Esophagus muscularis mucosa (tissue), 4 donors: ENCODE results near the gene MME. TPM values are rescaled to one million over a fixed set of nuclear protein-coding genes. Genes with fewer than 3 reads are reported as not detected.

ENCODE experiments used
- DNase-seq: peaks from one replicate; pipeline ENCODE4 v3.0.0-alpha.2; 2017; ENCODE audit errors: extremely low spot score
- H3K27ac ChIP-seq, 4 donors: fragments of 200-600 bp; sonication (generic); replicated peaks in 1 of 4; 1 replicate in 3 of 4; 2 replicates in 1 of 4; pipeline ENCODE4 v1.5.1; 2016 to 2019; ENCODE audit warnings: mild to moderate bottlenecking in 1 of 4
- H3K27me3 ChIP-seq, 4 donors: fragments of 200-600 bp; sonication (generic); one replicate each; pipeline versions ENCODE4 v1.5.1 to v1.6.0; 2016 to 2019
- H3K36me3 ChIP-seq, 4 donors: fragments of 200-600 bp; sonication (generic); one replicate each; pipeline ENCODE4 v1.5.1; 2016 to 2019
- H3K4me1 ChIP-seq, 4 donors: fragments of 200-600 bp; sonication (generic); one replicate each; pipeline ENCODE4 v1.5.1; 2016 to 2019
- H3K4me3 ChIP-seq, 4 donors: fragments of 200-600 bp; sonication (generic); 1 replicate in 2 of 4; 2 replicates in 2 of 4; pipeline ENCODE4 v1.5.1; 2016 to 2019; ENCODE audit warnings: mild to moderate bottlenecking in 4 of 4, moderate library complexity in 1 of 4
- H3K9me3 ChIP-seq, 4 donors: fragments of 200-600 bp; sonication (generic); 1 replicate in 3 of 4; 2 replicates in 1 of 4; pipeline ENCODE4 v1.5.1; 2016 to 2019
- CTCF ChIP-seq, 3 experiments: fragments of 200-600 bp in 2 of 3; fragments of 450-650 bp in 1 of 3; sonication (generic) in 2 of 3; IDR thresholded peaks; one replicate each; pipeline ENCODE4 v1.5.1; 2017 to 2019; ENCODE audit warnings: antibody characterized with exemption in 3 of 3, mild to moderate bottlenecking in 2 of 3, moderate library complexity in 1 of 3
- EP300 ChIP-seq: sonication (generic); formaldehyde crosslinking; IDR thresholded peaks from one replicate; pipeline ENCODE4 v1.6.1; 2017; ENCODE audit warnings: antibody characterized with exemption
- POLR2A ChIP-seq: fragments of 450-650 bp; IDR thresholded peaks from one replicate; pipeline ENCODE4 v1.6.1; 2017; ENCODE audit warnings: antibody characterized with exemption, moderate library complexity, mild to moderate bottlenecking, low read depth
- POLR2AphosphoS5 ChIP-seq, 2 donors: sonication (generic); formaldehyde crosslinking; IDR thresholded peaks; one replicate each; pipeline ENCODE4 v1.6.1; 2017; ENCODE audit warnings: antibody characterized with exemption in 2 of 2
- WGBS: methylation state at CpG from one replicate; pipeline ENCODE4 v1.1.5; 2018; 5-methylcytosine and 5-hydroxymethylcytosine counted together
- intact Hi-C: fragments of 100-400 bp; cut with DNase I; formaldehyde crosslinking; loops from one replicate; pipeline ENCODE4 v1.15.1; 2023
- total RNA-seq, 4 donors: library from RNA; depleted of rRNA; stranded (reverse); fragments of >200 nt; gene quantifications; one replicate each; pipeline versions ENCODE4 v1.1.0 to v1.2.1, GENCODE V29; 2016

The MME gene
- total RNA-seq, 4 donors from 2014 or later: 1.7 to 6.5 (median 4.5) TPM

GRCh38 chr3:155173771-155174170, 93.7 kb downstream of the MME start:
- H3K27me3 ChIP-seq: no peaks in the 10 kb centered on the region
- no peak overlapping the region for H3K27ac ChIP-seq
- no peaks in the 10 kb centered on the region for H3K4me1 ChIP-seq
- no peaks in the 10 kb centered on the region for H3K36me3 ChIP-seq
- no peaks in the 10 kb centered on the region for H3K9me3 ChIP-seq
- 86% methylated on average over 1 of the region's 1 CpG for WGBS
- TF ChIP-seq POLR2AphosphoS5 (IDR thresholded peaks at IDR 0.05) (no peak), POLR2A (no peak), CTCF (IDR thresholded peaks at IDR 0.05) (no peak), EP300 (no peak)
- no peak for DNase-seq
- H3K4me3 ChIP-seq: no peak overlapping the region
- intact Hi-C loops: no loop called here

- Histone ChIP-seq H3K36me3 (no peaks in the 10 kb centered on the region), H3K4me1 (no peaks in the 10 kb centered on the region), H3K4me3 (no peak overlapping the region), H3K27me3 (no peaks in the 10 kb centered on the region), H3K9me3 (no peaks in the 10 kb centered on the region), H3K27ac (no peak overlapping the region)
- WGBS: 79% methylated on average over 3 of the region's 3 CpGs
- DNase-seq: no peak
- intact Hi-C loops: no loop called here
- TF ChIP-seq EP300 (no peak), POLR2A (no peak), POLR2AphosphoS5 (IDR thresholded peaks at IDR 0.05) (no peak), CTCF (IDR thresholded peaks at IDR 0.05) (no peak)
Observed at GRCh38 chr3:155178810-155179436, 98.8 kb downstream of the MME start.

- Histone ChIP-seq H3K27ac (no peak overlapping the region), H3K27me3 (no peaks in the 10 kb centered on the region), H3K4me1 (no peaks in the 10 kb centered on the region), H3K9me3 (no peaks in the 10 kb centered on the region), H3K4me3 (no peak overlapping the region), H3K36me3 (no peaks in the 10 kb centered on the region)
- DNase-seq: no peak
- intact Hi-C loops: no loop called here
- TF ChIP-seq POLR2AphosphoS5 (IDR thresholded peaks at IDR 0.05) (no peak), POLR2A (no peak), EP300 (no peak), CTCF (IDR thresholded peaks at IDR 0.05) (no peak)
- 42% methylated on average over 2 of the region's 2 CpGs for WGBS
Observed at GRCh38 chr3:155179437-155179827, 99.3 kb downstream of the MME start.

DNA sequence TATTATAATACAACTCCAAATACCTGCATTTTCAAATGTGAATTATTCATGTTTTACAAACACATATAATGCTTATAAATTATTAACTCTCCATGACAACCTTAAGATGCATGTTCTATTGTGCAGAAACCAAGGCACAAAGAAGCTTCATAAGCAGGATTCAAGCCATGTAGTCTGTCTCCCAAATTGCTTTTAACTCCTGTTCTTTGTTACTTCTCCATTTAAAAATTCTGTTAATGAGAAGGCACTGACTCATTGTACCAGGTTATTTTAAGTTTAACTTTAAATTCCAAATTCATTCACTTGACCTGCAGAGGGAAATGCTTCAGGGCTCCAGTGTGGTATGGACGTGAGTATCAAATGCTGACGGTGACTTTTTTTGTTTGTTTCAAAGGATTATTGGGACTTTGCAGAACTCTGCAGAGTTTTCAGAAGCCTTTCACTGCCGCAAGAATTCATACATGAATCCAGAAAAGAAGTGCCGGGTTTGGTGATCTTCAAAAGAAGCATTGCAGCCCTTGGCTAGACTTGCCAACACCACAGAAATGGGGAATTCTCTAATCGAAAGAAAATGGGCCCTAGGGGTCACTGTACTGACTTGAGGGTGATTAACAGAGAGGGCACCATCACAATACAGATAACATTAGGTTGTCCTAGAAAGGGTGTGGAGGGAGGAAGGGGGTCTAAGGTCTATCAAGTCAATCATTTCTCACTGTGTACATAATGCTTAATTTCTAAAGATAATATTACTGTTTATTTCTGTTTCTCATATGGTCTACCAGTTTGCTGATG, 100.0 kb downstream of the MME start:
- no peaks in the 10 kb centered on the region for H3K9me3 ChIP-seq
- H3K27ac ChIP-seq: no peak overlapping the region
- 93% methylated on average over 5 of the region's 5 CpGs for WGBS
- H3K36me3 ChIP-seq: no peaks in the 10 kb centered on the region
- no peak overlapping the region for H3K4me3 ChIP-seq
- no peaks in the 10 kb centered on the region for H3K4me1 ChIP-seq
- TF ChIP-seq POLR2AphosphoS5 (IDR thresholded peaks at IDR 0.05) (no peak), EP300 (no peak), CTCF (IDR thresholded peaks at IDR 0.05) (no peak), POLR2A (no peak)
- intact Hi-C loops: no loop called here
- DNase-seq: no peak
- H3K27me3 ChIP-seq: no peaks in the 10 kb centered on the region
